GM12874 (cell line): ENCODE data around the gene CHRNA4.

ENCODE experiments used
- CTCF ChIP-seq: IDR thresholded peaks from 2 replicates; pipeline ENCODE4 v1.5.1; 2011; ENCODE audit warnings: low read depth, mild to moderate bottlenecking, control low read depth, low read length, moderate library complexity; ENCODE audit not compliant: insufficient read depth

Gene CHRNA4

GRCh38 chr20:63314566-63315239 is 46.4 kb downstream of the CHRNA4 start:
- TF ChIP-seq CTCF, result no peak

GRCh38 chr20:63314015-63314471 is 47.1 kb downstream of the CHRNA4 start:
- no peak for TF ChIP-seq CTCF

- no peak for TF ChIP-seq CTCF
These were observed 47.7 kb downstream of the CHRNA4 start for GRCh38 chr20:63313349-63314014.

- no peak for TF ChIP-seq CTCF
These were observed 48.3 kb downstream of the CHRNA4 start for GRCh38 chr20:63312690-63313348.

- no peak for TF ChIP-seq CTCF
These were observed 48.9 kb downstream of the CHRNA4 start for GRCh38 chr20:63312273-63312672.

GRCh38 chr20:63311833-63312243 is 49.3 kb downstream of the CHRNA4 start:
- TF ChIP-seq CTCF, result no peak

- TF ChIP-seq CTCF, result no peak
These were observed 49.8 kb downstream of the CHRNA4 start for GRCh38 chr20:63311186-63311832.
